Endothelial cell of umbilical vein (primary cell): ENCODE results near the gene DHX35. TPM values are rescaled to one million over a fixed set of nuclear protein-coding genes. Genes with fewer than 3 reads are reported as not detected.

Source experiments
- BruUV-seq: library from RNA; stranded (reverse); fragments of 400-500 nt; replicated peaks from 2 replicates; lab custom pipeline; 2021; lab: Mats Ljungman, UMichigan
- CTCF ChIA-PET: fragments of 300-600, 350-600 bp; sonication (Branson Sonifier 250); formaldehyde crosslinking; loops from one replicate; lab custom pipeline; 2021; ENCODE audit warnings: antibody characterized with exemption, inconsistent platforms; lab: Charles Lee
- POLR2A ChIA-PET: fragments of 300-600, 350-600 bp; sonication (Branson Sonifier 250); formaldehyde crosslinking; loops from one replicate; lab custom pipeline; 2021; ENCODE audit warnings: antibody characterized with exemption, inconsistent platforms; lab: Charles Lee
- DNase-seq: peaks from one replicate; pipeline ENCODE4 v3.0.0-alpha.2; 2011; ENCODE audit warnings: low read depth, low spot score
- FAIRE-seq: peaks from 2 replicates; lab custom pipeline; 2011; peaks lifted over from hg19 to GRCh38; lab: Jason Lieb, UNC
- H2AFZ ChIP-seq: 2 replicates; pipeline ENCODE4 v1.6.0; 2012; ENCODE audit warnings: low read depth, low read length, control low read depth, inconsistent platforms
- H3K27ac ChIP-seq: 2 replicates; pipeline ENCODE4 v1.5.1; 2011; ENCODE audit warnings: low read depth, mild to moderate bottlenecking, control low read depth, low read length, moderate library complexity; ENCODE audit not compliant: insufficient read depth
- H3K27me3 ChIP-seq, 2 experiments: 2 replicates each; pipeline versions ENCODE4 v1.6.0 to v1.6.1; 2011; ENCODE audit warnings: low read length in 2 of 2, mixed read lengths in 1 of 2; ENCODE audit not compliant: control insufficient read depth in 2 of 2, insufficient read depth in 2 of 2
- H3K36me3 ChIP-seq, 2 experiments: 2 replicates in 1 of 2; 3 replicates in 1 of 2; pipeline ENCODE4 v1.5.1; 2011; ENCODE audit warnings: low read length in 2 of 2, mild to moderate bottlenecking in 1 of 2, moderate library complexity in 1 of 2; ENCODE audit not compliant: control insufficient read depth in 2 of 2, insufficient read depth in 2 of 2; ENCODE audit errors: extremely low read depth in 1 of 2
- H3K4me1 ChIP-seq: 3 replicates; pipeline ENCODE4 v1.5.1; 2011; ENCODE audit warnings: mild to moderate bottlenecking, low read length; ENCODE audit not compliant: control insufficient read depth, insufficient read depth; ENCODE audit errors: extremely low read depth
- H3K4me2 ChIP-seq: 2 replicates; pipeline ENCODE4 v1.6.1; 2011; ENCODE audit warnings: low read length, control low read depth, mixed read lengths; ENCODE audit not compliant: insufficient read depth
- H3K4me3 ChIP-seq, 3 experiments: fragments of 200-600 bp in 1 of 3; sonication (generic), shearing (Covaris generic) in 1 of 3; replicated peaks in 1 of 3; 2 replicates each; pipeline ENCODE4 v1.5.1; 2011 to 2016; ENCODE audit warnings: control low read depth in 3 of 3, low read length in 3 of 3, mild to moderate bottlenecking in 2 of 3, inconsistent platforms in 1 of 3, low read depth in 1 of 3, moderate library complexity in 1 of 3; ENCODE audit not compliant: insufficient read depth in 1 of 3
- H3K79me2 ChIP-seq: 2 replicates; pipeline ENCODE4 v1.6.0; 2012; ENCODE audit warnings: low read length, inconsistent platforms; ENCODE audit not compliant: control insufficient read depth, insufficient read depth
- H3K9ac ChIP-seq: replicated peaks from 2 replicates; pipeline ENCODE3; 2011; ENCODE audit warnings: low read length, control low read depth; ENCODE audit not compliant: insufficient read depth; ENCODE audit errors: extremely low read depth
- H3K9me1 ChIP-seq: replicated peaks from 3 replicates; pipeline ENCODE4 v1.6.0; 2011; ENCODE audit warnings: mild to moderate bottlenecking, low read length; ENCODE audit not compliant: control insufficient read depth, insufficient read depth; ENCODE audit errors: extremely low read depth
- H3K9me3 ChIP-seq: replicated peaks from 2 replicates; pipeline ENCODE4 v1.5.1; 2012; ENCODE audit warnings: low read length, inconsistent platforms; ENCODE audit not compliant: control insufficient read depth, insufficient read depth
- H4K20me1 ChIP-seq: replicated peaks from 2 replicates; pipeline ENCODE3; 2011; ENCODE audit warnings: mild to moderate bottlenecking, low read length; ENCODE audit not compliant: control insufficient read depth, insufficient read depth; ENCODE audit errors: extremely low read depth
- CTCF ChIP-seq, 2 donors: IDR thresholded peaks; 1 replicate in 1 of 2; 2 replicates in 1 of 2; pipeline ENCODE4 v1.5.1; 2011; ENCODE audit warnings: low read length in 2 of 2, mild to moderate bottlenecking in 2 of 2, moderate library complexity in 2 of 2, control low read depth in 1 of 2, inconsistent platforms in 1 of 2, low read depth in 1 of 2; ENCODE audit not compliant: insufficient read depth in 1 of 2; ENCODE audit errors: extremely low read depth in 1 of 2
- EZH2 ChIP-seq: IDR thresholded peaks from 2 replicates; pipeline ENCODE4 v1.6.1; 2012; ENCODE audit warnings: borderline replicate concordance, low read depth, mild to moderate bottlenecking, moderate library complexity, low read length, inconsistent platforms; ENCODE audit not compliant: severe bottlenecking
- GATA2 ChIP-seq: IDR thresholded peaks from 2 replicates; pipeline ENCODE4 v1.7.0; 2011; ENCODE audit warnings: low read depth, mild to moderate bottlenecking, moderate library complexity, mixed read lengths, low read length; ENCODE audit not compliant: insufficient read length, insufficient read depth
- JUN ChIP-seq: IDR thresholded peaks from 2 replicates; pipeline ENCODE4 v1.6.1; 2011; ENCODE audit warnings: borderline replicate concordance, low read depth; ENCODE audit not compliant: insufficient read length, insufficient read depth
- MYC ChIP-seq: IDR thresholded peaks from one replicate; pipeline ENCODE4 v1.6.1; 2011; ENCODE audit warnings: mild to moderate bottlenecking, low read depth, low read length
- POLR2A ChIP-seq: IDR thresholded peaks from 2 replicates; pipeline ENCODE4 v1.6.1; 2012; ENCODE audit warnings: low read depth, mild to moderate bottlenecking, control low read depth, low read length
- POLR2AphosphoS5 ChIP-seq: IDR thresholded peaks from 2 replicates; pipeline ENCODE4 v1.6.1; 2012; ENCODE audit warnings: low read depth, mild to moderate bottlenecking, control low read depth, low read length, moderate library complexity; ENCODE audit not compliant: insufficient read depth
- dilution Hi-C: fragments of 300-500 bp; cut with MboI; formaldehyde crosslinking; loops from one replicate; pipeline ENCODE4 v1.15.0; 2019; ENCODE audit warnings: low sequenced_read_pairs; ENCODE audit not compliant: extremely low pct_ligation_motif_present
- intact Hi-C: fragments of 100-400 bp; cut with micrococcal nuclease; formaldehyde crosslinking; loops from one replicate; pipeline ENCODE4 v1.10.0; 2022
- polyA plus RNA-seq, 4 experiments: library from polyadenylated mRNA; depleted of rRNA in 3 of 4; stranded (reverse) in 3 of 4; unstranded in 1 of 4; fragments of >200 nt; gene quantifications; 2 replicates each; pipeline versions ENCODE4 v1.2.1 to v1.2.3, GENCODE V29; 2011 to 2012; ENCODE audit warnings: missing spikeins in 1 of 4
- total RNA-seq: library from RNA; stranded (reverse); gene quantifications from 2 replicates; pipeline ENCODE4 v1.2.3, GENCODE V29; 2021
- TF ChIP-seq, protein P1 (sequence below): IDR thresholded peaks from 2 replicates; pipeline ENCODE4 v1.6.1; 2011; ENCODE audit not compliant: insufficient read depth, insufficient read length

The DHX35 gene
- total and polyA plus RNA-seq, 2 donors (not counting 3 experiments of a cell fraction or from before 2014, with no cell fraction given) = 10.0 to 13.0 TPM

- Histone ChIP-seq H3K27me3 (peaks cover 3% of the 10 kb centered on the region in 2 experiments), H3K9me1 (no peaks in the 10 kb centered on the region), H3K36me3 (no peaks in the 10 kb centered on the region), H3K79me2 (no peaks in the 10 kb centered on the region), H3K9me3 (no peaks in the 10 kb centered on the region), H3K4me3 (no peak overlapping the region), H3K27ac (no peak overlapping the region), H3K4me1 (no peaks in the 10 kb centered on the region), H2AFZ (no peak overlapping the region), H4K20me1 (no peaks in the 10 kb centered on the region), H3K4me2 (no peak overlapping the region), H3K9ac (no peak overlapping the region)
- BruUV-seq = no TSS peak
- TF ChIP-seq JUN (no peak), GATA2 (no peak), EZH2 (no peak), POLR2AphosphoS5 (no peak), MYC (no peak), CTCF (IDR thresholded peaks at IDR 0.05; ENCODE audit: extremely low read depth in 1 of 2, insufficient read depth in 1 of 2, low read depth in 1 of 2, low read length in 2 of 2) (no peak), POLR2A (no peak)
- TF ChIP-seq, protein P1, sequence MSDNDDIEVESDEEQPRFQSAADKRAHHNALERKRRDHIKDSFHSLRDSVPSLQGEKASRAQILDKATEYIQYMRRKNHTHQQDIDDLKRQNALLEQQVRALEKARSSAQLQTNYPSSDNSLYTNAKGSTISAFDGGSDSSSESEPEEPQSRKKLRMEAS = no peak
- dilution Hi-C loops (no loop called here), intact Hi-C loops (no loop called here)
- no peak for DNase-seq
- ChIA-PET CTCF (interaction anchor here (1.0 to 7.5 kb wide), 3 partner anchors 14 to 142 kb away, joined by 3 to 50 read pairs (median 27); partner anchors contain the start of gene FAM83D), POLR2A (no interaction called here)
- FAIRE-seq = no peak
These were observed 105.5 kb downstream of the DHX35 start for GRCh38 chr20:39067526-39068216.
